Measurements from ENCODE around the gene C1QTNF6.

The C1QTNF6 gene

GRCh38 chr22:37147186-37147990 lies 40.7 kb downstream of the C1QTNF6 start:
- TF ChIP-seq, protein P1, sequence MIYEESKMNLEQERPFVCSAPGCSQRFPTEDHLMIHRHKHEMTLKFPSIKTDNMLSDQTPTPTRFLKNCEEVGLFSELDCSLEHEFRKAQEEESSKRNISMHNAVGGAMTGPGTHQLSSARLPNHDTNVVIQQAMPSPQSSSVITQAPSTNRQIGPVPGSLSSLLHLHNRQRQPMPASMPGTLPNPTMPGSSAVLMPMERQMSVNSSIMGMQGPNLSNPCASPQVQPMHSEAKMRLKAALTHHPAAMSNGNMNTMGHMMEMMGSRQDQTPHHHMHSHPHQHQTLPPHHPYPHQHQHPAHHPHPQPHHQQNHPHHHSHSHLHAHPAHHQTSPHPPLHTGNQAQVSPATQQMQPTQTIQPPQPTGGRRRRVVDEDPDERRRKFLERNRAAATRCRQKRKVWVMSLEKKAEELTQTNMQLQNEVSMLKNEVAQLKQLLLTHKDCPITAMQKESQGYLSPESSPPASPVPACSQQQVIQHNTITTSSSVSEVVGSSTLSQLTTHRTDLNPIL (CRISPR knock-in tag; IDR thresholded peaks at IDR 0.05; ENCODE audit: low read depth), result no peak
- TF ChIP-seq POU6F1 (CRISPR knock-in tag; IDR thresholded peaks at IDR 0.05; ENCODE audit: borderline replicate concordance, low read depth) (no peak), ESRRG (CRISPR knock-in tag; IDR thresholded peaks at IDR 0.05) (no peak)
- ATAC-seq, result no peak

- TF ChIP-seq, protein P2, sequence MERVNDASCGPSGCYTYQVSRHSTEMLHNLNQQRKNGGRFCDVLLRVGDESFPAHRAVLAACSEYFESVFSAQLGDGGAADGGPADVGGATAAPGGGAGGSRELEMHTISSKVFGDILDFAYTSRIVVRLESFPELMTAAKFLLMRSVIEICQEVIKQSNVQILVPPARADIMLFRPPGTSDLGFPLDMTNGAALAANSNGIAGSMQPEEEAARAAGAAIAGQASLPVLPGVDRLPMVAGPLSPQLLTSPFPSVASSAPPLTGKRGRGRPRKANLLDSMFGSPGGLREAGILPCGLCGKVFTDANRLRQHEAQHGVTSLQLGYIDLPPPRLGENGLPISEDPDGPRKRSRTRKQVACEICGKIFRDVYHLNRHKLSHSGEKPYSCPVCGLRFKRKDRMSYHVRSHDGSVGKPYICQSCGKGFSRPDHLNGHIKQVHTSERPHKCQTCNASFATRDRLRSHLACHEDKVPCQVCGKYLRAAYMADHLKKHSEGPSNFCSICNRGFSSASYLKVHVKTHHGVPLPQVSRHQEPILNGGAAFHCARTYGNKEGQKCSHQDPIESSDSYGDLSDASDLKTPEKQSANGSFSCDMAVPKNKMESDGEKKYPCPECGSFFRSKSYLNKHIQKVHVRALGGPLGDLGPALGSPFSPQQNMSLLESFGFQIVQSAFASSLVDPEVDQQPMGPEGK (CRISPR knock-in tag; IDR thresholded peaks at IDR 0.05; ENCODE audit: borderline replicate concordance), result no peak
- TF ChIP-seq ZNF8 (CRISPR knock-in tag; IDR thresholded peaks at IDR 0.05) (no peak), ARNTL (CRISPR knock-in tag; IDR thresholded peaks at IDR 0.05; ENCODE audit: borderline replicate concordance, low read depth) (no peak), GLIS3 (CRISPR knock-in tag; IDR thresholded peaks at IDR 0.05) (no peak), ZFP3 (CRISPR knock-in tag; IDR thresholded peaks at IDR 0.05) (no peak), OSR1 (CRISPR knock-in tag; IDR thresholded peaks at IDR 0.05) (no peak)
- TF ChIP-seq, protein P3, sequence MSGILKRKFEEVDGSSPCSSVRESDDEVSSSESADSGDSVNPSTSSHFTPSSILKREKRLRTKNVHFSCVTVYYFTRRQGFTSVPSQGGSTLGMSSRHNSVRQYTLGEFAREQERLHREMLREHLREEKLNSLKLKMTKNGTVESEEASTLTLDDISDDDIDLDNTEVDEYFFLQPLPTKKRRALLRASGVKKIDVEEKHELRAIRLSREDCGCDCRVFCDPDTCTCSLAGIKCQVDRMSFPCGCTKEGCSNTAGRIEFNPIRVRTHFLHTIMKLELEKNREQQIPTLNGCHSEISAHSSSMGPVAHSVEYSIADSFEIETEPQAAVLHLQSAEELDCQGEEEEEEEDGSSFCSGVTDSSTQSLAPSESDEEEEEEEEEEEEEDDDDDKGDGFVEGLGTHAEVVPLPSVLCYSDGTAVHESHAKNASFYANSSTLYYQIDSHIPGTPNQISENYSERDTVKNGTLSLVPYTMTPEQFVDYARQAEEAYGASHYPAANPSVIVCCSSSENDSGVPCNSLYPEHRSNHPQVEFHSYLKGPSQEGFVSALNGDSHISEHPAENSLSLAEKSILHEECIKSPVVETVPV (CRISPR knock-in tag; IDR thresholded peaks at IDR 0.05), result no peak
- no peak for ATAC-seq
Measured at GRCh38 chr22:37146507-37147180, 41.4 kb downstream of the C1QTNF6 start.

DNA sequence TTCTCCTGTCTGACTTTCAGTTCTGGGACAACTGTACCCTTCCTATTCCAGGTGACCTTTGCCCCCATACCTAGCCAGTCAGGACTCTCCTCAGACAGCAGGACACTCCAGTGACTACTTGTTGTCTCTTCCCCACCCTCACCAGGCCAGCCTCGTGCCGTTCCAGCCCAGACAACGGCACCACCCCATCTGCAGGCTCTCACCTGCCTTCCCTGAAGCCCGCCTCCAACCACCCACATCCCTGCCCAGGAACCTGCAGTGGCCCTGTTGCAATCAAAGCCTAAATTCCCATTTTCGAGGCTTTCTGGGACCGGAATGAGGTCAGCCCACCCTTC lies 42.0 kb downstream of the C1QTNF6 start:
- TF ChIP-seq ARNTL (CRISPR knock-in tag; IDR thresholded peaks at IDR 0.05; ENCODE audit: borderline replicate concordance, low read depth) (no peak), OSR1 (CRISPR knock-in tag; IDR thresholded peaks at IDR 0.05) (no peak), ZC3H10 (CRISPR knock-in tag; IDR thresholded peaks at IDR 0.05) (no peak), PPARA (CRISPR knock-in tag; IDR thresholded peaks at IDR 0.05; ENCODE audit: borderline replicate concordance) (no peak), CSDC2 (CRISPR knock-in tag; IDR thresholded peaks at IDR 0.05) (no peak), GLIS3 (CRISPR knock-in tag; IDR thresholded peaks at IDR 0.05) (no peak), BACH2 (CRISPR knock-in tag; IDR thresholded peaks at IDR 0.05; ENCODE audit: borderline replicate concordance) (no peak), SNAI2 (CRISPR knock-in tag; IDR thresholded peaks at IDR 0.05) (no peak), ZNF565 (CRISPR knock-in tag; conservative IDR thresholded peaks at IDR 0.05; ENCODE audit: low read depth) (no peak), ZNF70 (CRISPR knock-in tag; IDR thresholded peaks at IDR 0.05) (no peak), ZFP3 (CRISPR knock-in tag; IDR thresholded peaks at IDR 0.05) (no peak), ESRRG (CRISPR knock-in tag; IDR thresholded peaks at IDR 0.05) (no peak), RARB (CRISPR knock-in tag; IDR thresholded peaks at IDR 0.05) (no peak), TOX (CRISPR knock-in tag; IDR thresholded peaks at IDR 0.05; ENCODE audit: borderline replicate concordance) (no peak)
- TF ChIP-seq, protein P1 (CRISPR knock-in tag; IDR thresholded peaks at IDR 0.05; ENCODE audit: low read depth), result no peak
- TF ChIP-seq, protein P4, sequence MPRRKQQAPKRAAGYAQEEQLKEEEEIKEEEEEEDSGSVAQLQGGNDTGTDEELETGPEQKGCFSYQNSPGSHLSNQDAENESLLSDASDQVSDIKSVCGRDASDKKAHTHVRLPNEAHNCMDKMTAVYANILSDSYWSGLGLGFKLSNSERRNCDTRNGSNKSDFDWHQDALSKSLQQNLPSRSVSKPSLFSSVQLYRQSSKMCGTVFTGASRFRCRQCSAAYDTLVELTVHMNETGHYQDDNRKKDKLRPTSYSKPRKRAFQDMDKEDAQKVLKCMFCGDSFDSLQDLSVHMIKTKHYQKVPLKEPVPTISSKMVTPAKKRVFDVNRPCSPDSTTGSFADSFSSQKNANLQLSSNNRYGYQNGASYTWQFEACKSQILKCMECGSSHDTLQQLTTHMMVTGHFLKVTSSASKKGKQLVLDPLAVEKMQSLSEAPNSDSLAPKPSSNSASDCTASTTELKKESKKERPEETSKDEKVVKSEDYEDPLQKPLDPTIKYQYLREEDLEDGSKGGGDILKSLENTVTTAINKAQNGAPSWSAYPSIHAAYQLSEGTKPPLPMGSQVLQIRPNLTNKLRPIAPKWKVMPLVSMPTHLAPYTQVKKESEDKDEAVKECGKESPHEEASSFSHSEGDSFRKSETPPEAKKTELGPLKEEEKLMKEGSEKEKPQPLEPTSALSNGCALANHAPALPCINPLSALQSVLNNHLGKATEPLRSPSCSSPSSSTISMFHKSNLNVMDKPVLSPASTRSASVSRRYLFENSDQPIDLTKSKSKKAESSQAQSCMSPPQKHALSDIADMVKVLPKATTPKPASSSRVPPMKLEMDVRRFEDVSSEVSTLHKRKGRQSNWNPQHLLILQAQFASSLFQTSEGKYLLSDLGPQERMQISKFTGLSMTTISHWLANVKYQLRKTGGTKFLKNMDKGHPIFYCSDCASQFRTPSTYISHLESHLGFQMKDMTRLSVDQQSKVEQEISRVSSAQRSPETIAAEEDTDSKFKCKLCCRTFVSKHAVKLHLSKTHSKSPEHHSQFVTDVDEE (CRISPR knock-in tag; IDR thresholded peaks at IDR 0.05), result no peak
- ATAC-seq, result no peak
